ENCODE measurements around the gene PALLD. TPM values are rescaled to one million over a fixed set of nuclear protein-coding genes. Genes with fewer than 3 reads are reported as not detected.

Gene PALLD
- total RNA-seq, 1 experiment from 2014 or later, result 166 TPM

GRCh38 chr4:168586926-168587325 lies 90.1 kb downstream of the PALLD start:
- H3K4me3 ChIP-seq (replicated peaks in 1 of 2; ENCODE audit: low read depth in 1 of 2, low read length in 2 of 2), result peak overlapping the region in 1 of 2 experiments; percentile 38; a peak in 1 of 4 replicates
- POLR2A ChIA-PET, result interaction anchor here (1.0 to 1.3 kb wide), 3 partner anchors 21 to 54 kb away, joined by 3 to 6 read pairs (median 4); no protein-coding TSS in a partner anchor
- ATAC-seq (no peak), DNase-seq (ENCODE audit: low read depth, low spot score) (no peak)
- TF ChIP-seq POLR2A (IDR thresholded peaks at IDR 0.05; ENCODE audit: borderline replicate concordance, extremely low read depth, insufficient read depth, insufficient read length) (no peak), EGR1 (IDR thresholded peaks at IDR 0.05; ENCODE audit: low read depth) (no peak), EZH2 (IDR thresholded peaks at IDR 0.05) (no peak), MAX (IDR thresholded peaks at IDR 0.05) (no peak), RAD21 (IDR thresholded peaks at IDR 0.05; ENCODE audit: low read depth) (no peak), FOSL1 (IDR thresholded peaks at IDR 0.05; ENCODE audit: low read depth) (no peak)
- peak overlapping the region; percentile 91 for H3K27ac ChIP-seq (ENCODE audit: low read depth, low read length)
- no peaks in the 10 kb centered on the region for H3K27me3 ChIP-seq (ENCODE audit: insufficient read depth, low read length)
- H3K4me2 ChIP-seq (ENCODE audit: low read length), result peak overlapping the region; percentile 75
- CTCF ChIA-PET, result interaction anchor here (0.9 to 2.1 kb wide), 3 partner anchors 14 to 334 kb away, joined by 4 to 16 read pairs (median 4); no protein-coding TSS in a partner anchor
- H3K79me2 ChIP-seq (ENCODE audit: insufficient read depth, low read length), result peaks cover 37% of the 10 kb centered on the region
- no peaks in the 10 kb centered on the region for H3K9me2 ChIP-seq (ENCODE audit: insufficient read depth)
- H3K4me1 ChIP-seq (ENCODE audit: control insufficient read depth in 1 of 2, insufficient read depth in 2 of 2, low read length in 2 of 2), result peaks cover 71 to 83% of the 10 kb centered on the region in 2 experiments
- H3K9ac ChIP-seq (ENCODE audit: low read length), result peak overlapping the region; percentile 60
- RAD21 ChIA-PET (ENCODE audit: low non-redundant PET in 1 of 2, low total read pairs in 2 of 2, uncharacterized antibody in 2 of 2, unreplicated experiment in 2 of 2), result no interaction called here
- BruUV-seq (replicated peaks), result no TSS peak
- H3K9me3 ChIP-seq (ENCODE audit: control insufficient read depth in 1 of 2, insufficient read depth in 1 of 2, low read depth in 1 of 2, low read length in 2 of 2), result no peaks in the 10 kb centered on the region
- no peak overlapping the region for H2AFZ ChIP-seq (ENCODE audit: low read depth, low read length, poor library complexity, severe bottlenecking)
- intact Hi-C loops (cut with micrococcal nuclease), result loop anchor here (5.0 kb wide), 1 partner anchor 245 kb away; no protein-coding TSS in a partner anchor
- H4K20me1 ChIP-seq (ENCODE audit: insufficient read depth), result no peaks in the 10 kb centered on the region
- peaks cover 0 to 8% of the 10 kb centered on the region in 2 experiments; a peak in 1 of 4 replicates for H3K36me3 ChIP-seq (ENCODE audit: control insufficient read depth in 1 of 2, insufficient read depth in 2 of 2, low read length in 2 of 2)

DNA sequence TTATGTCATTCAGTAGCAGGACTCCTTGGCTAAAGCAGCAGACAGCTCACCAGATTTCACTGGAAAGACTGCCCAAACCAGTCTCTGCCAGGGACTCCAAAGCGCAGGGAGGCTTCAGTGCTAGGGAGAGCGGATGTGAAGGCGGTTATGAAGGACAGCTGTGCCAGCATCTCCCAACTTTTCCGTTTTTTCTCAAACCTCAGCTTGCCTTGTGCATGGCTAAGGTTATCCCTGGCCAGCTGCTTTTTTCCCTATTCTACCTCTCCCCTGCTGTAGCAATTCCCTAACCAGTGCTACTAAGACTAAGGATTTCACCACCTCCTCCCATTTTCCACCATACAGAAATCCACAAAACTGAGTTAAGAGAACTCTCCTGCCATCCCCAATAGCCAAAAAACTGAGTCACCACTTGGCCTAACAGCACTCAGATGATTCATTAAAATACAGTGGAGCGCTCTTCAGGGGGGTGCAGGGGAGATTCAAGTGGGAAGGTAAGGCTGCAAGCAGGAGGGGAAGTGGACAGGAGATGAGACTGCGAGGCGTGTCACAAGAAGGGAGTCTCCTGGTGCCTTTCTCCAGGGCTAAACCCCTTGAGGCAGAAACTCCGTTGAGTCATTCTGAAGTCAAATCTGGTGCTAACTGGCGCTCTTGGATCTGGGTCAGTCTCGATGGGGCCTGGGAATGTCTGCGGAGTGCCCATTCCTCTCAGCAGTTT lies 90.7 kb downstream of the PALLD start:
- CTCF ChIA-PET, result no interaction called here

More for the DNA sequence above, 90.7 kb downstream of the PALLD start:
- H3K4me3 ChIP-seq (replicated peaks in 1 of 2; ENCODE audit: low read depth in 1 of 2, low read length in 2 of 2), result peak overlapping the region in 1 of 2 experiments; percentile 38; a peak in 3 of 4 replicates
- H3K4me2 ChIP-seq (ENCODE audit: low read length), result peak overlapping the region; percentile 75
- intact Hi-C loops (cut with micrococcal nuclease), result loop anchor here (2.0 to 5.0 kb wide), 2 partner anchors 43 to 245 kb away; no protein-coding TSS in a partner anchor
- TF ChIP-seq POLR2AphosphoS5 (IDR thresholded peaks at IDR 0.05; ENCODE audit: low read depth, low read length), result peak; percentile 47
- TF ChIP-seq POLR2A (IDR thresholded peaks at IDR 0.05; ENCODE audit: borderline replicate concordance, extremely low read depth, insufficient read depth, insufficient read length), result no peak
- DNase-seq (ENCODE audit: low read depth, low spot score) (peak; percentile 89), ATAC-seq (peak; percentile 59)
- H3K27ac ChIP-seq (ENCODE audit: low read depth, low read length), result peak overlapping the region; percentile 91
- peak overlapping the region; percentile 60 for H3K9ac ChIP-seq (ENCODE audit: low read length)
- 0 out of 4 replicates have a peak, but pooled peaks cover 0 to 2% of the 10 kb centered on the region in 2 experiments for H3K36me3 ChIP-seq (ENCODE audit: control insufficient read depth in 1 of 2, insufficient read depth in 2 of 2, low read length in 2 of 2)
- ChIA-PET POLR2A (interaction anchor here (1.0 to 2.1 kb wide), 5 partner anchors 17 to 64 kb away, joined by 3 to 6 read pairs (median 4); no protein-coding TSS in a partner anchor), RAD21 (ENCODE audit: low non-redundant PET in 1 of 2, low total read pairs in 2 of 2, uncharacterized antibody in 2 of 2, unreplicated experiment in 2 of 2) (interaction anchor here in 1 of 2 experiments (0.5 kb wide), 1 partner anchor 19 kb away, joined by 3 read pairs; no protein-coding TSS in a partner anchor)
- no peaks in the 10 kb centered on the region for H3K27me3 ChIP-seq (ENCODE audit: insufficient read depth, low read length)
- H4K20me1 ChIP-seq (ENCODE audit: insufficient read depth), result no peaks in the 10 kb centered on the region
- peaks cover 31% of the 10 kb centered on the region for H3K79me2 ChIP-seq (ENCODE audit: insufficient read depth, low read length)
- no peaks in the 10 kb centered on the region for H3K9me3 ChIP-seq (ENCODE audit: control insufficient read depth in 1 of 2, insufficient read depth in 1 of 2, low read depth in 1 of 2, low read length in 2 of 2)
- no peak overlapping the region for H2AFZ ChIP-seq (ENCODE audit: low read depth, low read length, poor library complexity, severe bottlenecking)
- TSS peak; percentile 48 for BruUV-seq (replicated peaks)
- H3K9me2 ChIP-seq (ENCODE audit: insufficient read depth), result no peaks in the 10 kb centered on the region
- H3K4me1 ChIP-seq (ENCODE audit: control insufficient read depth in 1 of 2, insufficient read depth in 2 of 2, low read length in 2 of 2), result peaks cover 68 to 81% of the 10 kb centered on the region in 2 experiments
